ENCODE results near the gene CSNK1G1.

DNA sequence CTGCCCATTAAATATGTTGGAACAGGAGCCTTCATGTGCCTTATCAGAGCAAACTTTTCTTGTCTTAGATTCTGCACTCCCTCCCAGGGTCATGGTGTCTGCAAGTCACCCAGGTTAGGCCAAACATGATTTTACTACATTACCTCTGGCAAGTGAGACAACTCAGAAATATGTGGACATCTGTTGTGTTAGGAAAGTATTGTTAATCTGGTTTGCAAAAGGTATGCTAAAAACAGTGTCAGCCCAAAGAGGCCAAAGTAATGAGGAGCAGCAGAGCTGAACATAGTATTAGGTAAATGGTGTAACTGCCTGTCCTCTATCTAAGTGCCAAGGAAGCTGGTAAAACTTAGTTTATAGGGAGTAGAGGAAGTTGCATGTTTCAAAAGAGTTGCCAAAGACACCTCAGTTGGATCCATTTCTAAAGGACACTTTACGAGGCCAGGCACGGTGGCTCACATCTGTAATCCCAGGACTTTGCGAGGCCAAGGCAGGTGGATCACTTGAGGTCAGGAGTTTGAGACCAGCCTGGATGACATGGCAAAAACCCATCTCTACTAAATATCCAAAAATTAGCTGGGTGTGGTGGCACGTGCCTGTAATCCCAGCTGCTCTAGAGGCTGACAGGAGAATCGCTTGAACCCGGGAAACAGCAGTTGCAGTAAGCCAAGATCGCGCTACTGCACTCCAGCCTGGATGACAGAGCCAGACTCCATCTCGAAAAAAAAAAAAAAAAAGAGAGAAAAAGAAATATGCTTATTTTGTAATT lies 170.6 kb downstream of the CSNK1G1 start:
- TF ChIP-seq, protein P1, sequence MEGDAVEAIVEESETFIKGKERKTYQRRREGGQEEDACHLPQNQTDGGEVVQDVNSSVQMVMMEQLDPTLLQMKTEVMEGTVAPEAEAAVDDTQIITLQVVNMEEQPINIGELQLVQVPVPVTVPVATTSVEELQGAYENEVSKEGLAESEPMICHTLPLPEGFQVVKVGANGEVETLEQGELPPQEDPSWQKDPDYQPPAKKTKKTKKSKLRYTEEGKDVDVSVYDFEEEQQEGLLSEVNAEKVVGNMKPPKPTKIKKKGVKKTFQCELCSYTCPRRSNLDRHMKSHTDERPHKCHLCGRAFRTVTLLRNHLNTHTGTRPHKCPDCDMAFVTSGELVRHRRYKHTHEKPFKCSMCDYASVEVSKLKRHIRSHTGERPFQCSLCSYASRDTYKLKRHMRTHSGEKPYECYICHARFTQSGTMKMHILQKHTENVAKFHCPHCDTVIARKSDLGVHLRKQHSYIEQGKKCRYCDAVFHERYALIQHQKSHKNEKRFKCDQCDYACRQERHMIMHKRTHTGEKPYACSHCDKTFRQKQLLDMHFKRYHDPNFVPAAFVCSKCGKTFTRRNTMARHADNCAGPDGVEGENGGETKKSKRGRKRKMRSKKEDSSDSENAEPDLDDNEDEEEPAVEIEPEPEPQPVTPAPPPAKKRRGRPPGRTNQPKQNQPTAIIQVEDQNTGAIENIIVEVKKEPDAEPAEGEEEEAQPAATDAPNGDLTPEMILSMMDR (IDR thresholded peaks at IDR 0.05; ENCODE audit: insufficient read depth, low read length, poor library complexity, severe bottlenecking): no peak
- TF ChIP-seq EZH2phosphoT487 (conservative IDR thresholded peaks at IDR 0.05; ENCODE audit: low read length): no peak
